ENCODE data around the gene CBX2.

Gene CBX2

DNA sequence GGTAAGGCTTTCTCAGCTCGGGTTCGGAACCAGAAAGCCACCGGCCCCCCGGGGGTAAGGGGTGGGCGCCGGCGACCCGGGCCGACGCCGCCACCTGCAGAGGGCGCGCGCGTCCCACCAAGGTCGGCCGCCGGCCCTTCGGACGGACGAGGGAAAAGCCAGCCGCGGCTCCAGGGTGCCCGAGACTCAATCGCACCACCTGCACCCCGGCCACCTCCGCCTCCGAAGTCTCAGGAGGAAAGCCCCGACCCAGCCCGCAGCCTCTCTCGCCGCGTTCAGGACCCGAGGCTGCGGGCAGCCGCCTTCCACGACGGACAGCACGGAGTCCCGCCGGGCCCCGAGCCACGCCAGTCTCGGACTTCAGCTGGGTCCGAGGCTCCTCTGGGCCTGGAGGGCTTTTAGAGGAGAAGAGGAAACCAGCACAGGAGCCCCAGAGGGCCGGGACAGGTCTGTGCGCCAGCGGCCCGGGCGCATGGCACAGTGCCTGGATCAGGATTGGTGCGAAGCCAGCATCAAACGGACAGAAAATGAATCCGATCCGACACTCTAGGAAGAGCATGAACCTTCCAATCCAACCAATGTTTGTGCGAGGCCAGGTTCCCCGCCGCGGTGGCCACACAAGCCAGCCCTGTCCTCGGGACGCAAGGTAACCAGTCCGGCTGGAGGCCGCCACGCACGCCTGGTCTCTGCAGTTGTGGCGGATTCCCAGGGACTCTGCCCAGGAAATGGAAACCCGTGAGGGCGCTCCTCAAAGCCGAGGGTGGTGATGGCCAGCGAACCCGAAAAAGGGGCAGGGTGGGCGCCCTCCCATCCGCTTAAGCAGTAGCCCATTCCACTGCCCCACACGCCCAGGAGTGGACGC lies 12.2 kb downstream of the CBX2 start:
- peak; percentile 45 for DNase-seq

DNA sequence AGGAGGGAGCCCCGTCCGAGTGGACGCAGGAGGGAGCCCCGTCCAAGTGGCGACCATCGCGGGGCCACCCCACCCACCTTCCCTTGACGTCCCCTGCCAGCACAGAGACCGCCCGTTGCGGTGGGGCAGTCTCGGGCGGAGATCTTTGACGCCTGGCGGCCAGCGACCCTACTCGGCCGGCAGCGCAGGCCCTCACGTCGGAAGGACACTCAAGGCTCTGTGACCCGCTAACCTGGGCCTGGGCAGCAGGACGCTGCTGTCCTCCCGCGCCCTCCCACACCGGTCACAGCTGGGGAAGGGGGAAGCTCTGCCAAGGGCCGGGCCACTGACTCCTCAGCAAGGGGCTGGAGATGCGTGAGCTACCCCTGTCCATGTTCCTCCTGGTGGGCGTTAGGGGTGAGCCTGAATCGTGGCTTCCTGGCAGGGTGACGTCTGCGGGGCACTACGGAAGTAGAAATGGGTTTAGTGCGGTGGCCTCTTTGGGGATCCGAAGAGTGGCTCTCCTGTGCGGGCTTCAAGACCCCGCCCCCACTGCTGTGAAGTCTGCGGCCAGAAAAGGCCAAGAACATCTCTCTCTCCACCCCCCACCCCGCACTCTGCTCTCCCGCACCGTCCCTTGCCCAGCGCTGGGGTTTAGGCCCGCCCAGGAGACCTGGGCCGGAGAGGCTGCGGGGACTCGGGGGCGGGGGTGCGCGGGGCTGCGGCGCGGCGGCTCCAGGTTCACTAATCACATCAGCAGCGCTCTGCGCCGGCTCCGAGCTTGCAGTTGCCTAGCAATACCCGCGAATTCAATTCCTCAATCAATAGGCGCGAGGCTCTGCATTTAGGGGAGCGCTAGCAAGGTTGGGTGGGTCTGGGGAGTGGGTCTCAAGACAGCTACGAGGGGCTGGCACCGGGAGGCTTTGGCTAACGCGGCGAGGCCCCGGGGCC lies 13.1 kb downstream of the CBX2 start:
- peak; percentile 36 for DNase-seq

DNA sequence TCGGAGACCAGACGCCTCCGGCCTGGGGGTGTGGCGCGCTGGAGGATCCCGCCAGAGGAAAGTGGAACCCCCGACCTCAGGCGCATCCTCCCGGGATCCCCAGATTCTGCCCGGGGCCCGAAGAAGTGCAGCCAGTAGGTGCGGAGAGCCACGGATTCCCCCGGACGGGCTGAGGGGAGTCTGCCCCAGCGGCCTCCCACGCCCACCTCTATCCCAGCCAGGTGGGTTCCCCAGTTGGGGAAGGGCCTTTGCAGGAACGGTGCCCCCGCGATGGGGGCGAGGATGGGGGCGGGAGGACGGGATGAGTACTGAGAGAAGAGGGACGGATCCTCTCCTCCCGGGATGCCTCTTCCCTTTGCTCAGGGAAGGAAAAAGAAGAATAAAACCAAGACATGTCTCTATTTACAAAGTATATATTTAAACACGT lies 13.8 kb downstream of the CBX2 start:
- DNase-seq = no peak

DNA sequence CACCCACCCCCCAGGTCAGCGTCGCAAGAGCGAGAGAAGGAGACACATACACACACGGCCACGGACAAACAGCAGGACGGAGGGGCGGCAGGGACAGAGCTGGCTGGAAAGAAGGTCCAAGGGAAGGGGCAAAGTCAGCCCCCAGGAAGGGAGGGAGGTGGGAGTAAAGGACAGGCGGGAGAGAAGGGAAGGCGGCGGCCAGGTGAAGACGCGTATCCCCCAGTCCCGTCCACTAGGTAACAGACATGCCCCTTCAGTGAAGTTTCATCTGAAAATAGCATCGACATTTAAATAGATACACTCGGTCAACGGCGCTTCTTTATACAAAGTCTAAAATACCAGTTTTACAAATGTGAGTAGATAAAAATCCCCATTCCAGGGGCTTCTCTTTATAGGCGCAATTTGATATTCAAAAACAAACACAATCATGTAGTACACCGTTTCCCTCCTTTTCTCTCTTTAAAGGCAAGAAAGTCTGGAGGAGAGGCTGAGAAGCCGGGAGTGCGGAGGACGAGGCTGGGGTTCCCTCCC lies 14.5 kb downstream of the CBX2 start:
- DNase-seq = no peak

DNA sequence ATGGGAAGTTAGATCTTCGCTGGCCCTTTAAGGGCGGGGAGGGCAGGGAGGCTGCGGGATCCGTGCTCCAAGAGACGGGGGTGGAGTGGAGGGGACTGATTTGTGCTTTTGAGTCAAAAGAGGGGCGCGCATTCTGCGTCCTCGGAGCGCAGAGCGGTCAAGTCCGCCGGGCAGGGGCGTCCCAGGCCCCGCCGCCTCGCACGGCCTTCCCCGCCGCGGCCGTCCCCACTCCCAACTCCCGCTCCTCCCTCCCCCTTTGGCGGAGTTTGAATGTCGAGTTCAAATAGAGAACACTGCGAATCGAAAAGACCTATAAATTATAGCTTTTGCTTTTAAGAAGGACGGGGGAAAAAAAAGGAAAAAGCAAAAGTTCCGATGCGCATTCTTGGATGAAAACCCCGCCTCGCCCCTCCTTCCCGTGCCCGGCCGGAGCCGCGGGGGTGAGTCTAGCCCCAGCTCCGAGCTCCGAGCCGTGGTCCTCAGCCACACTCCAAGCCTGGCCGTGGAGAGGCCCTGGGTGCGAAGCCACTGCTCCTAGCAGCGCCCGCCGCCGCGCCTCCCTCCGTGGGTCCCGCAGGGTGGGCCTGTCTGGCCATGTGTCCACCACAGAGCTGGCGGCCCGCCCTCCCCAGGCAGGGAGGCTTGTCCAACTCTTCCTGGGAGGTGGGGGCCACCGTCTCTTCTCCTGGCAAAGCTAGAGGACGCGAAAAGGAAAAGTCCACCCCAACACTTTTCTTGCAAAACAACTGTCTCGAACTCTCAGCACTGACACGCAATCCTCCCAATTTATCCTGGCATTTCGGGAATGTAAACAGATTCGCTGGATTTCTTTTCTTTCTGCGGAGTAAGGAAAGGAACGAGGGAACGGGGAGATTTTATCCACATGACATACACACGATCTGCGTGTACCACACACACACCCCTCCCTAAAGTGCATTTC lies 15.3 kb downstream of the CBX2 start:
- no peak for DNase-seq

DNA sequence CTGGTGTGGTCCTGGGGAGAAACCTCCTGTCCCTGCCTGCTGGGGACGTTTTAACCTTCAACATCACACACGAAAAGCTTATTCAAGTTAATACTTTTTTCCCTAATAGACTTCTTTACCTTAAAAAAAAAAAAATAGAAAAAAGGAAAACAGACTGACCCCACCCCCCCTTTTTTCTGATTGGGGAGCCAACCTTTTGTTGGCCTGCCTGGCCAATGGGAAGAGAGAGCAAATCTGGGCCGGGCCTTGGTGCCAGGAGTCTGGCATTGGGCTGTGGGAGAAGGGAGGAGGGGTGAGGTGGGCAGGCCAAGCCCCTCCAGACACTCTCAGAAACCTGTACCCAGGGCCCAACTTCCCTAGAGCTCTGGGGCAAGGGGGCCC lies 16.0 kb downstream of the CBX2 start:
- no peak for DNase-seq

DNA sequence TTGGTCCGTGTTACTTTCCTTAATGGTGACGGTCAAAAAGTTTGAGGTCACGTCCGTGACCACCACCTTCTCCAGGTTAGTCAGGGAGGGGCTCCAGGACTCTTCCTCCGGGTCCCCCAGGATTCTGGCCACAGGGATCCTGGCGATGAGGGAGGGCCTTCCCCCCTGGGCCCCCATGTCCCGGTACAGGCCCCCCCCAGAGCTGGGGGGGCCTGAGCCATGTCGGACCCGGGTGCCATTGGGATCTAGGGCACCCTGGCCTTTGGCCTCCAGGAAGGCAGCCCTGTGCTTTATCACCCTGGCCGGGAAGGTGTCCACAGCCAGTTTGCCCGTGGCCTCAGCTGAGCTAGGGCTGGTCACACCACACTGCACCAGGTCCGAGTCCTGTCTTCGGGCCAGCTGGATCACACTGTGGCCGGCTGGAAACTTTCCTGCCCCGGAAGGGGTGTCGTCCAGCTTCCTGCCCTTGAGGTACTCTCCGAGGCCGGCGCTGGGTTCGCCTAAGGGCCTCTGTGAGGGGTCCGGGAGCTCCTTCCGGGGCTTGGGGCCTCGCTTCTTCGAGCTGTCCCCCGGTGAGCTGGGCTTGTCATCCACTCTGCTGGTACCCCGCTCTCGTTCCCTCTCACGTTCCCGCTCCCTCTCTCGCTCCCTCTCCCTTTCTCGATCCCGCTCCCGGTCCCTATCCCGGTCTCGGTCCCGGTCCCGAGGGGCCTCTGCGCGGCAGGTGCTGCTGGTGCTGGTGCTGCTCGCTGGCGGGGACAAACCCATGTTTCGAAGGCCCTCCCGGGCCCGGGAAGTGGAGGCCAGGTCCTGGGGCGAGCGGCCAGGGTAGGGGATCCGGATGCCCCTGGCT lies 16.9 kb downstream of the CBX2 start:
- DNase-seq = no peak

DNA sequence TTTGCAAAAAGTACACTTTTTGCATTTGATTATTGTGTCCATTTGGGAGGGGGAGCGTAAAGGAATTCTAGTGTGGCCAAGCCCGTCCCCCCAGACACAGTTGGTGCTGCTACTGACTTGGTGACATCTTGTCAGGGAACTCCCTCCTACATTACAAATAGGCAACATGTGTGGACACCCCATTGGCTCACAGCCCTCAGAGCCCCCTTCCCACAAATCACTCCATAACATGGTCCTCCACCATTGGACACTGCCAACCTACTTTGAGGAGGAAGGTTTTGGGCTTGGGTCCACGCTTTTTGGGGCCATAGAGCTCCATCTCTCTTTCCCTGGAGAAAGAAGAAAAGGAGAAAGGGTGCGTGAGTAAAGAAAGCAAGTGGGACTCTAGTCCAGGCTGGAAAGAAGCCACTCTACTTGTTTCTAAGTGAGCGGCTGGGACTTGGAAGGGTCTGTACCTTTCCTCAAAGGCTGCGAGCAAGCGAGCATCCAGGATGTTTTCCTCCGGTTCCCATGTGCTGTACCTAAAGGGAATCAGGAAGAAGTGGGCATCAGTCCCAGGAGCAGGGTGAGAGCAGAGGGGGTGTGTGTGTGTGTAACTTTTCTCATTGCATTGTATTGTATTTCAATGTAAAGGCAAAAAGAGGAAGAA lies 18.0 kb downstream of the CBX2 start:
- no peak for DNase-seq

DNA sequence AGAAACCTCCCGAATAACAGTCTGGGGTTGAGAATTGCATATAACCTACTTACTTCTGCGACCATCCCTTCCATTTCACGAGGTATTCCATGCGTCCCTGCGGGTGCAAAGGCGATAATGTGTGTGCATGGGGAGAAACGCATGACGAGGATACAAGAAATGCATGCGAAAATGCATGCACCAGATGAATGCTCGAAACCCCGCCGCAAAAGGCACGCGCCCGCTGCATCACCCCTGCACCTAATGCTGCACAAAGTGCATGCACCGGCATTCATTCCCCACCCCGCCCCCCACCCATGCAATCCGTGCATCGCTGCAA lies 18.5 kb downstream of the CBX2 start:
- DNase-seq = no peak

DNA sequence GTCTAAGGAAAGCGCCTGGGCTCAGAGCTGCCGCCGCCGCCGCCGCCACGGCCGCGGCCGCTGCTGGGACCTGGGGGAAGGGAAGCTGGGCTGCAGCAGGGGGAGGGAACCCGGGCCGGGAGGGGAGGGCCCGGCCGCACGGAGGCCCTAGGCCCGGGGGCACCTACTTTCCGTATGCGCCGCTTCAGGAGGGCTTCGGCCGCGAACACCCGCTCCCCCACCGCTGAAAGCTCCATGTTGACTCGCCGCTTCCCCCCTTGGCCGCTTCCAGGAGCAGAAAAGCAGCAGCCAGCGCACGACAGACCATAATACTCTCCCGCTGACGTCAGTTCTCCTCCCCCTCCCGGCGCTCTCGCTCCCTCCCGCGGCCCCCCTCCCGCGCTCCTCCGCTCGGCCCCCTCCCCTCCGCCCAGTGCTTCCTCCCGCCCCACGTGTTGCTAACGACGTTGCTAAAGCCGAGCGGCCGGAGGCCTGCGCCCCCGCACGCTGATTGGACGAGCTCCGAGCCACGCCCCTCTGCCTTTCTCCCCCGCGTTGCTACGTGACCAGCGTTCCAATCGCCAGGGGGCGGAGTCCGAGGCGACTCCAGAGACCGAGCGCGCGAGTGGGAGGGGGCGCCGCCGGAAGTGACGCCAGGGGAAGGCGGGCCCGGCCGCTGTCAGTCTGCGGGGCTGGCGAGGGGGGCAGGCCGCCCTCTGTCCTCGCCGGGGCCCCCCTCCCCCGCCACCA lies 19.0 kb downstream of the CBX2 start, which contains the start of gene CBX8:
CBX8 (minus strand) TSS at position 315 of the 729 bp plus-strand sequence; CDS start at position 236, 79 bp downstream.
- DNase-seq = peak; percentile 98

DNA sequence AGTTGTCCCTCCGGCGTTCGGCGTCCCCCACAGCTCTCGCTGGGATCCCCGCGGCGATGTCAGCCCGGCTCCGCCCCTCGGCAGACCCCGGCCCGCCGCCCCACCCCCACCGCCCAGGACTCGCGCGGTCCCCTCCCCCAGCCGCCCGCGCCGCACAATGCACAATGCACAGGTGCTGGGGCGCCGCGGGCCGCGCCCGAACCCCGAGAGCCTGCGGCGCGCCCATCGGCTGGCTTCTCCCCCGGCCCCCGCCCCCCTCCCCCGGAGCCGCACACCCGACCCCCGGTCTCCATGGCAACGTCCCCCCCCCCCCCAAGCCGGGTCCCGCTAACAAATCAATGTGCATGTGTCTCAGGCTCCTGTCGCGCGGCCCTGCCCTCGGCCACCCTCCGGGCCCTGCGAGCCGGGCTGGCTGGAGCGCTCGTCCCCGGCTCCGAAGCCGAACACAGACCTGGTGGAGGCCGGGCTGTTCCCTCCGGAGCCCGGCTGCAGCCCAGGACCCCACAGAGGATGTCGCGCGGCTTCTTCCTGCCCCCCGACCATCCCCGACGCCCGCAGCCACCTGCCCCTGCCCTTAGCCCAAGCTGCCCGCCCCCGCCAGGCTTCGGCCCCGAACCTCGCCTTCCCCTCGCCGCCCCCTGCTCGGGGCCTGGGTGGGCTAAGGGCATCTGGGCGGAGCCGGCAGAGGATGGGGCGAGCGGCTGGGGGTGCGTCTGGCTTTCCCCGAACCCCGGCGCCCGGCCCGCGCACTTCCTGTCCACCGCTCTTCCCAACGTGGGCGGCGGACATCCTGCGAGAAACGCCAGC lies 19.7 kb downstream of the CBX2 start:
- DNase-seq = peak; percentile 46

DNA sequence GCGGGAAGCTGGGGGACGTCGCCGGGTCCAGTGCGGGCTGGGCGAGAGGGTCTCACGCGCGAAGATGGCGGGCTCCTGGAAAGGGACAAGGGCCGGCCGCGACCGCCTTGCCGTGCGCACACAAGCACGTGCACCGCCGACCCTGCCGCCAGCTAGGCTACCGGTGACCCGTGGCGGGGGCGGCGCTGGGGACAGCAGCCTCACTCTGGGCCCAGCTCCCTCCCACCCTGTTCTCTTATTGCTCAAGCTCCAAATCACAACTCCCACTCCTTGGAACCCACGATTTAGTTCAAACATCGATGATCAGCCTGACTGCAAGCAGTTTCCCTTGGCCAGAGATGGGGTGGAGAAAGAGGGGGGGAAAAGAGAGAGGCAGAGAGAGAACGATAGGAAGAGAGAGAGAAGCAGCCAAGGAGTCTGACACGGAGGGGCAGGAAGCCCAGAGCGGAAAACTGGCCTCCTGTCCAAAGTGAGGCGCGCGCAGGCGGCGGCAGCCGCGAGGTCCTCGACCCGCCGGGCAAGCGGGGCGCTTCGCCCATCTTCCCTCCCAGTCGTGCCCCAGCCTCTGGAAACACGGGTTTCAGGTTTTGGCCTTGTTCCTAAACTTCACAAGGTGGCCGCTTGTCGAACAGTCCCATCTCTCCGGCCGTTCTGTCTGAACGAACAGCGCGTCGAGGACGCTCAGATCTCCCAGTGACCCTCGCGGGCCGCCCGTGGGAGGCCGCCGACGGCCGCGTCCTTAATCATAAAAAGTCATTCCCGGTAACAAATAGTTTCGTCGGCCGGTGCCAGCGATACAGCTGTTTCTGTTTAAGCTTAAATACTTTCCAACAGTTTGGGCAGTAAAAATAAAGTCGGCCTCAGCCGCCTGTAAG lies 20.6 kb downstream of the CBX2 start:
- peak; percentile 50 for DNase-seq

DNA sequence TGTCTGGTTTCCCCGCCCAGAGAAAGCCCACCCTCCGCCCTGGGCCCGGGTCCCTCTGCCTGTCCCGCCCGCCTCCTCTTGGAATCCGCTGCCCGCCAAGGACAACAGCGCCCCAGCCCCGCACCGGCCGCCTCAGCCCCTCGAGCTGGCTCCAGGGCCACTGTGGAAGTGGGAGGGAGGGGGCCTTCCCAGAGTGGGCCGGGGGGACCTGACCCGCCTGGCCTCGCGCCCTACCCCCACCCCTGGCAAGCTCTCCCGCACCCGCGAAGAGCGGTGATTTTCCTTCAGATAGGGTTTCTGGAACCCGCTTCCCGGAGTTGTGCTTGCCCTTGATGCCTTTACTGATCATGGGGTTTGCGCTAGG lies 21.2 kb downstream of the CBX2 start:
- DNase-seq = peak; percentile 33

DNA sequence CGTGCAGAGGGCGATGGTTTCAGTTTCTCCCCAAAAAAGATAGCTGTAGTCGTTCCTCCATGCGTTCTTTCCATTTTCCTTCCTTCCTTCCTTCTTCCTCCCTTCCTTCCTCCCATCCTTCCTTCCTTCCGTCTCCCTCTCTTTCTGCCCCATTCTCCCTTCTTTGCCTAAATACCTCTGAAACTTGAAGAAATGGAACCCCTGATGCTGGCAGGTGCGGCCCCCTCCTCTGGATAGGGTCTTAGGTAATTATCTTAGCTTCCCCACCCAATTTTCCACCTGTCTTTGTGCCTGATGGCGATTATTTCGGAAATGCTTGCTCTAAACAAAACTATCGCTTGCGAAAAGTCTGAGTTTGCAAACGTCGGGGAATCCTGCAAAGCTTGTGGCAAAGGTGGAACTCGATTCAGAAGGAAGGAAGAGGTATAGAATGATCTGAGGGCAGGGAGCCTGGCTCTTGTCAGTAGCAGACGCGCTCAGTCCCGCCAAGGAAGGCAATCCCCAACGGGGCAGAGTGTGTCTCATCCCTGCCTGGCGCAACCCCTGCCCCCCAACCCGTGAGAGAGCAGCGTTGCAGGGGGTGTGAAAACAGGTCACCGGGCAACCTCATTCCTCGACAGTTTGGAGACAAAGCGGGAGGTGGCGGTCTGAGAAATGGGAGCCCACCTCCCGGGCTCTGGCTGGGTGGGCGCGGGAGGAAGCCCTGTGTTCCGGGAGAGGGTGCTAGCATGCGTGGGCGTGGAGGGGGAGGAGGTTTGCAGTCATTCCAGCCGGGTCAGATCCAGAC lies 21.8 kb downstream of the CBX2 start:
- DNase-seq = peak; percentile 31

DNA sequence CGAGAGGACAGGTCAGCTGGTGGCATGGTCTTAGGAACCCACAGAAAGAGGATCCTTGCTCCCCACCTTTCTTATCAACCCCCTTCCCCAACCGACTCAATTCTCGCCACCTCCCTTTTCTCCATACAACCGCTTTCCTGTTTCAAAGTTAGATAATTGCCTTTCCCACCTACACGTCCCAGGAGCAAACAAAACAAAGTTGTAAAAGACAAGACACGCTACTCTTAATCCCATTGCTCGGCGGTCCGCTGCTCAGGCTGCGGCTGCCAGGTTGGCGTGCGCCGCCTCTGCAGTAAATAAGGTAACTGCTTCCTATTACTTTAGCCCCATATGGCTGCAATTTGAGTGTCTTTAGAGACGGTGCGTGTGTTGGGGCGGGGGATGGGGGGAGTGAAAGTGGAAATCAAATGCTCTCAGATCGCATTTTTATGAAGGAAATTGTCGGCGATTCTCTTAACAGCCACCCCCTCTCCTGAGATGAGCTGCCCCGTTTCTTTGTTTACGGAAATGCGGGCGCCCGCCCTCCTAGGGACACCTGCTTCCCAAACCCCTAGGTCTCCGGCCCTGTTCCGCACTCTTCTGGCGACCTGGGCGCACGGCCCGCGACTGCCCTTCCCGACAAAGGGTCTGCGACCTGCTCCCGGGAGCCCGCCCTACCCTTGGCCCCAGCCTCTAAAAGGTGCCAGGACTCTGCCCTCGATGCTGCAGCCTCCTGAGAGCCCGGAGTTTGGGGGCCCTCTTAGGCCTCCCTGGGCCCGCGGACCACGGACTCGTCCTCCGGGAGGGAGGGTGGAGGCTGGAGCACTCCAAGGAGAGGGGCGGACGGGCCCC lies 22.6 kb downstream of the CBX2 start:
- DNase-seq = peak; percentile 57
